ENCODE measurements around the gene WDR35.
"Not testable (repeated sequence)": the region's sequence is repeated elsewhere in the genome, so short reads cannot be mapped to it uniquely, and the experiment has no call there.

WDR35 gene

GRCh38 chr2:19897623-19898245 lies 92.2 kb downstream of the WDR35 start:
- H3K27ac ChIP-seq (ENCODE audit: low read depth, low read length): no peak overlapping the region
- no peaks in the 10 kb centered on the region for H3K27me3 ChIP-seq (ENCODE audit: control insufficient read depth, insufficient read depth, low read length)
- peaks cover 22% of the 10 kb centered on the region for H3K4me1 ChIP-seq (ENCODE audit: control insufficient read depth, insufficient read depth, low read length)
- H3K9ac ChIP-seq (ENCODE audit: low read length): no peak overlapping the region
- H3K4me3 ChIP-seq (ENCODE audit: low read length): no peak overlapping the region
- no peaks in the 10 kb centered on the region for H3K36me3 ChIP-seq (ENCODE audit: control insufficient read depth, insufficient read depth, low read length)

GRCh38 chr2:19895535-19895934 lies 94.4 kb downstream of the WDR35 start:
- H3K27ac ChIP-seq (ENCODE audit: low read depth, low read length): no peak overlapping the region
- peaks cover 16% of the 10 kb centered on the region for H3K4me1 ChIP-seq (ENCODE audit: control insufficient read depth, insufficient read depth, low read length)
- no peaks in the 10 kb centered on the region for H3K27me3 ChIP-seq (ENCODE audit: control insufficient read depth, insufficient read depth, low read length)
- no peak overlapping the region for H3K9ac ChIP-seq (ENCODE audit: low read length)
- no peak overlapping the region for H3K4me3 ChIP-seq (ENCODE audit: low read length)
- H3K36me3 ChIP-seq (ENCODE audit: control insufficient read depth, insufficient read depth, low read length): no peaks in the 10 kb centered on the region

- Histone ChIP-seq H3K4me1 (ENCODE audit: control insufficient read depth, insufficient read depth, low read length) (peaks cover 8% of the 10 kb centered on the region), H3K27me3 (ENCODE audit: control insufficient read depth, insufficient read depth, low read length) (no peaks in the 10 kb centered on the region), H3K9ac (ENCODE audit: low read length) (no peak overlapping the region), H3K36me3 (ENCODE audit: control insufficient read depth, insufficient read depth, low read length) (no peaks in the 10 kb centered on the region), H3K27ac (ENCODE audit: low read depth, low read length) (no peak overlapping the region), H3K4me3 (ENCODE audit: low read length) (no peak overlapping the region)
Measured at GRCh38 chr2:19894134-19894792, 95.6 kb downstream of the WDR35 start.

GRCh38 chr2:19893520-19894133 lies 96.3 kb downstream of the WDR35 start:
- no peaks in the 10 kb centered on the region for H3K36me3 ChIP-seq (ENCODE audit: control insufficient read depth, insufficient read depth, low read length)
- H3K4me3 ChIP-seq (ENCODE audit: low read length): no peak overlapping the region
- H3K27ac ChIP-seq (ENCODE audit: low read depth, low read length): no peak overlapping the region
- peaks cover 6% of the 10 kb centered on the region for H3K4me1 ChIP-seq (ENCODE audit: control insufficient read depth, insufficient read depth, low read length)
- H3K9ac ChIP-seq (ENCODE audit: low read length): no peak overlapping the region
- no peaks in the 10 kb centered on the region for H3K27me3 ChIP-seq (ENCODE audit: control insufficient read depth, insufficient read depth, low read length)

GRCh38 chr2:19891971-19892370 lies 97.9 kb downstream of the WDR35 start:
- H3K4me1 ChIP-seq (ENCODE audit: control insufficient read depth, insufficient read depth, low read length); H3K4me3 ChIP-seq (ENCODE audit: low read length); H3K9ac ChIP-seq (ENCODE audit: low read length); H3K27me3 ChIP-seq (ENCODE audit: control insufficient read depth, insufficient read depth, low read length); H3K27ac ChIP-seq (ENCODE audit: low read depth, low read length); H3K36me3 ChIP-seq (ENCODE audit: control insufficient read depth, insufficient read depth, low read length): not testable (repeated sequence)

GRCh38 chr2:19890104-19890503 lies 99.8 kb downstream of the WDR35 start:
- no peaks in the 10 kb centered on the region for H3K36me3 ChIP-seq (ENCODE audit: control insufficient read depth, insufficient read depth, low read length)
- H3K27me3 ChIP-seq (ENCODE audit: control insufficient read depth, insufficient read depth, low read length): no peaks in the 10 kb centered on the region
- H3K4me3 ChIP-seq (ENCODE audit: low read length): no peak overlapping the region
- no peak overlapping the region for H3K9ac ChIP-seq (ENCODE audit: low read length)
- H3K27ac ChIP-seq (ENCODE audit: low read depth, low read length): no peak overlapping the region
- H3K4me1 ChIP-seq (ENCODE audit: control insufficient read depth, insufficient read depth, low read length): no peaks in the 10 kb centered on the region

GRCh38 chr2:19888831-19889230 lies 101.1 kb downstream of the WDR35 start:
- H3K9ac ChIP-seq (ENCODE audit: low read length): no peak overlapping the region
- H3K4me1 ChIP-seq (ENCODE audit: control insufficient read depth, insufficient read depth, low read length): no peaks in the 10 kb centered on the region
- no peak overlapping the region for H3K27ac ChIP-seq (ENCODE audit: low read depth, low read length)
- no peak overlapping the region for H3K4me3 ChIP-seq (ENCODE audit: low read length)
- no peaks in the 10 kb centered on the region for H3K27me3 ChIP-seq (ENCODE audit: control insufficient read depth, insufficient read depth, low read length)
- no peaks in the 10 kb centered on the region for H3K36me3 ChIP-seq (ENCODE audit: control insufficient read depth, insufficient read depth, low read length)

- H3K27ac ChIP-seq (ENCODE audit: low read depth, low read length): no peak overlapping the region
- H3K27me3 ChIP-seq (ENCODE audit: control insufficient read depth, insufficient read depth, low read length): no peaks in the 10 kb centered on the region
- H3K9ac ChIP-seq (ENCODE audit: low read length): no peak overlapping the region
- H3K36me3 ChIP-seq (ENCODE audit: control insufficient read depth, insufficient read depth, low read length): no peaks in the 10 kb centered on the region
- no peaks in the 10 kb centered on the region for H3K4me1 ChIP-seq (ENCODE audit: control insufficient read depth, insufficient read depth, low read length)
- no peak overlapping the region for H3K4me3 ChIP-seq (ENCODE audit: low read length)
Measured at GRCh38 chr2:19887510-19887909, 102.4 kb downstream of the WDR35 start.

- no peaks in the 10 kb centered on the region for H3K36me3 ChIP-seq (ENCODE audit: control insufficient read depth, insufficient read depth, low read length)
- H3K27ac ChIP-seq (ENCODE audit: low read depth, low read length): no peak overlapping the region
- no peaks in the 10 kb centered on the region for H3K27me3 ChIP-seq (ENCODE audit: control insufficient read depth, insufficient read depth, low read length)
- no peak overlapping the region for H3K4me3 ChIP-seq (ENCODE audit: low read length)
- H3K4me1 ChIP-seq (ENCODE audit: control insufficient read depth, insufficient read depth, low read length): no peaks in the 10 kb centered on the region
- no peak overlapping the region for H3K9ac ChIP-seq (ENCODE audit: low read length)
Measured at GRCh38 chr2:19886261-19886660, 103.6 kb downstream of the WDR35 start.

GRCh38 chr2:19885791-19886190 lies 104.1 kb downstream of the WDR35 start:
- no peak overlapping the region for H3K27ac ChIP-seq (ENCODE audit: low read depth, low read length)
- H3K27me3 ChIP-seq (ENCODE audit: control insufficient read depth, insufficient read depth, low read length): no peaks in the 10 kb centered on the region
- no peak overlapping the region for H3K4me3 ChIP-seq (ENCODE audit: low read length)
- no peak overlapping the region for H3K9ac ChIP-seq (ENCODE audit: low read length)
- no peaks in the 10 kb centered on the region for H3K4me1 ChIP-seq (ENCODE audit: control insufficient read depth, insufficient read depth, low read length)
- no peaks in the 10 kb centered on the region for H3K36me3 ChIP-seq (ENCODE audit: control insufficient read depth, insufficient read depth, low read length)

- Histone ChIP-seq H3K27me3 (ENCODE audit: control insufficient read depth, insufficient read depth, low read length) (no peaks in the 10 kb centered on the region), H3K27ac (ENCODE audit: low read depth, low read length) (no peak overlapping the region), H3K4me1 (ENCODE audit: control insufficient read depth, insufficient read depth, low read length) (no peaks in the 10 kb centered on the region), H3K36me3 (ENCODE audit: control insufficient read depth, insufficient read depth, low read length) (no peaks in the 10 kb centered on the region), H3K4me3 (ENCODE audit: low read length) (no peak overlapping the region), H3K9ac (ENCODE audit: low read length) (no peak overlapping the region)
Measured at GRCh38 chr2:19883971-19884720, 105.8 kb downstream of the WDR35 start.

GRCh38 chr2:19883486-19883885 lies 106.4 kb downstream of the WDR35 start:
- Histone ChIP-seq H3K27ac (ENCODE audit: low read depth, low read length) (no peak overlapping the region), H3K4me1 (ENCODE audit: control insufficient read depth, insufficient read depth, low read length) (no peaks in the 10 kb centered on the region), H3K27me3 (ENCODE audit: control insufficient read depth, insufficient read depth, low read length) (no peaks in the 10 kb centered on the region), H3K36me3 (ENCODE audit: control insufficient read depth, insufficient read depth, low read length) (no peaks in the 10 kb centered on the region), H3K4me3 (ENCODE audit: low read length) (no peak overlapping the region), H3K9ac (ENCODE audit: low read length) (no peak overlapping the region)
